K562 (cell line): ENCODE data around the gene EPHB2.

Experiments used
- CEBPG ChIP-seq, 3 experiments: fragments of 200-800 bp in 1 of 3; sonication (Bioruptor generic) in 1 of 3; sonication (generic) in 1 of 3; formaldehyde crosslinking in 1 of 3; IDR thresholded peaks in 2 of 3; conservative IDR thresholded peaks in 1 of 3; 2 replicates each; pipeline versions ENCODE4 v1.6.1 to v1.8.0; 2016 to 2022; ENCODE audit warnings: missing compliant biosample characterization in 2 of 3, missing genetic modification characterization in 2 of 3, mild to moderate bottlenecking in 1 of 3, missing genetic modification reagents in 1 of 3
- GABPA ChIP-seq: fragments of 200-800 bp; sonication (Bioruptor generic); conservative IDR thresholded peaks from 2 replicates; pipeline ENCODE4 v1.6.1; 2016; ENCODE audit warnings: low read depth, missing genetic modification characterization, missing compliant biosample characterization
- HDGF ChIP-seq: fragments of 450-650 bp; IDR thresholded peaks from 2 replicates; pipeline ENCODE4 v1.6.1; 2016
- HMG20A ChIP-seq: fragments of 450-650 bp; formaldehyde crosslinking; conservative IDR thresholded peaks from 2 replicates; pipeline ENCODE4 v1.4.0; 2020; ENCODE audit warnings: mild to moderate bottlenecking, mixed read lengths
- JUN ChIP-seq, 2 experiments: sonication (generic) in 1 of 2; formaldehyde crosslinking in 1 of 2; IDR thresholded peaks; 2 replicates each; pipeline versions ENCODE4 v1.6.1 to v1.8.0; 2012 to 2022; ENCODE audit warnings: borderline replicate concordance in 2 of 2, mild to moderate bottlenecking in 2 of 2, improper control_type of control experiment in 1 of 2, low read depth in 1 of 2, low read length in 1 of 2, missing genetic modification reagents in 1 of 2
- POLR2A ChIP-seq: fragments of 450-650 bp; conservative IDR thresholded peaks from 2 replicates; pipeline ENCODE4 v1.6.1; 2016
- ZNF764 ChIP-seq: fragments of 250-450 bp; sonication (Bioruptor Pico); IDR thresholded peaks from 2 replicates; pipeline ENCODE4 v1.4.0; 2020; ENCODE audit warnings: low read depth, mild to moderate bottlenecking, moderate library complexity
- TF ChIP-seq, protein P1 (sequence below): fragments of 450-650 bp; IDR thresholded peaks from 2 replicates; pipeline ENCODE4 v1.7.1; 2018; ENCODE audit warnings: mild to moderate bottlenecking, low read depth; ENCODE audit not compliant: partially characterized antibody
- TF ChIP-seq, protein P2 (sequence below): sonication (generic); formaldehyde crosslinking; IDR thresholded peaks from 2 replicates; pipeline ENCODE4 v1.5.0; 2020; ENCODE audit warnings: missing genetic modification reagents
- TF ChIP-seq, protein P3 (sequence below), 2 experiments: fragments of 450-650 bp in 1 of 2; sonication (generic) in 1 of 2; formaldehyde crosslinking in 1 of 2; IDR thresholded peaks; 2 replicates each; pipeline versions ENCODE4 v1.7.1 to v1.9.0; 2016 to 2022; ENCODE audit warnings: inconsistent platforms in 1 of 2, mild to moderate bottlenecking in 1 of 2, missing genetic modification reagents in 1 of 2

GRCh38 chr1:22752339-22752738 lies 41.7 kb downstream of the EPHB2 start:
- TF ChIP-seq HDGF: no peak
- TF ChIP-seq, protein P1, sequence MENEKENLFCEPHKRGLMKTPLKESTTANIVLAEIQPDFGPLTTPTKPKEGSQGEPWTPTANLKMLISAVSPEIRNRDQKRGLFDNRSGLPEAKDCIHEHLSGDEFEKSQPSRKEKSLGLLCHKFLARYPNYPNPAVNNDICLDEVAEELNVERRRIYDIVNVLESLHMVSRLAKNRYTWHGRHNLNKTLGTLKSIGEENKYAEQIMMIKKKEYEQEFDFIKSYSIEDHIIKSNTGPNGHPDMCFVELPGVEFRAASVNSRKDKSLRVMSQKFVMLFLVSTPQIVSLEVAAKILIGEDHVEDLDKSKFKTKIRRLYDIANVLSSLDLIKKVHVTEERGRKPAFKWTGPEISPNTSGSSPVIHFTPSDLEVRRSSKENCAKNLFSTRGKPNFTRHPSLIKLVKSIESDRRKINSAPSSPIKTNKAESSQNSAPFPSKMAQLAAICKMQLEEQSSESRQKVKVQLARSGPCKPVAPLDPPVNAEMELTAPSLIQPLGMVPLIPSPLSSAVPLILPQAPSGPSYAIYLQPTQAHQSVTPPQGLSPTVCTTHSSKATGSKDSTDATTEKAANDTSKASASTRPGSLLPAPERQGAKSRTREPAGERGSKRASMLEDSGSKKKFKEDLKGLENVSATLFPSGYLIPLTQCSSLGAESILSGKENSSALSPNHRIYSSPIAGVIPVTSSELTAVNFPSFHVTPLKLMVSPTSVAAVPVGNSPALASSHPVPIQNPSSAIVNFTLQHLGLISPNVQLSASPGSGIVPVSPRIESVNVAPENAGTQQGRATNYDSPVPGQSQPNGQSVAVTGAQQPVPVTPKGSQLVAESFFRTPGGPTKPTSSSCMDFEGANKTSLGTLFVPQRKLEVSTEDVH: no peak
- TF ChIP-seq, protein P2, sequence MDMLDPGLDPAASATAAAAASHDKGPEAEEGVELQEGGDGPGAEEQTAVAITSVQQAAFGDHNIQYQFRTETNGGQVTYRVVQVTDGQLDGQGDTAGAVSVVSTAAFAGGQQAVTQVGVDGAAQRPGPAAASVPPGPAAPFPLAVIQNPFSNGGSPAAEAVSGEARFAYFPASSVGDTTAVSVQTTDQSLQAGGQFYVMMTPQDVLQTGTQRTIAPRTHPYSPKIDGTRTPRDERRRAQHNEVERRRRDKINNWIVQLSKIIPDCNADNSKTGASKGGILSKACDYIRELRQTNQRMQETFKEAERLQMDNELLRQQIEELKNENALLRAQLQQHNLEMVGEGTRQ (CRISPR knock-in tag): no peak
- no peak for TF ChIP-seq JUN (IDR thresholded peaks at IDR 0.05; ENCODE audit: borderline replicate concordance, low read depth, low read length)
- no peak for TF ChIP-seq JUN (CRISPR knock-in tag; IDR thresholded peaks at IDR 0.05; ENCODE audit: borderline replicate concordance)
- no peak for TF ChIP-seq ZNF764
- TF ChIP-seq, protein P3, sequence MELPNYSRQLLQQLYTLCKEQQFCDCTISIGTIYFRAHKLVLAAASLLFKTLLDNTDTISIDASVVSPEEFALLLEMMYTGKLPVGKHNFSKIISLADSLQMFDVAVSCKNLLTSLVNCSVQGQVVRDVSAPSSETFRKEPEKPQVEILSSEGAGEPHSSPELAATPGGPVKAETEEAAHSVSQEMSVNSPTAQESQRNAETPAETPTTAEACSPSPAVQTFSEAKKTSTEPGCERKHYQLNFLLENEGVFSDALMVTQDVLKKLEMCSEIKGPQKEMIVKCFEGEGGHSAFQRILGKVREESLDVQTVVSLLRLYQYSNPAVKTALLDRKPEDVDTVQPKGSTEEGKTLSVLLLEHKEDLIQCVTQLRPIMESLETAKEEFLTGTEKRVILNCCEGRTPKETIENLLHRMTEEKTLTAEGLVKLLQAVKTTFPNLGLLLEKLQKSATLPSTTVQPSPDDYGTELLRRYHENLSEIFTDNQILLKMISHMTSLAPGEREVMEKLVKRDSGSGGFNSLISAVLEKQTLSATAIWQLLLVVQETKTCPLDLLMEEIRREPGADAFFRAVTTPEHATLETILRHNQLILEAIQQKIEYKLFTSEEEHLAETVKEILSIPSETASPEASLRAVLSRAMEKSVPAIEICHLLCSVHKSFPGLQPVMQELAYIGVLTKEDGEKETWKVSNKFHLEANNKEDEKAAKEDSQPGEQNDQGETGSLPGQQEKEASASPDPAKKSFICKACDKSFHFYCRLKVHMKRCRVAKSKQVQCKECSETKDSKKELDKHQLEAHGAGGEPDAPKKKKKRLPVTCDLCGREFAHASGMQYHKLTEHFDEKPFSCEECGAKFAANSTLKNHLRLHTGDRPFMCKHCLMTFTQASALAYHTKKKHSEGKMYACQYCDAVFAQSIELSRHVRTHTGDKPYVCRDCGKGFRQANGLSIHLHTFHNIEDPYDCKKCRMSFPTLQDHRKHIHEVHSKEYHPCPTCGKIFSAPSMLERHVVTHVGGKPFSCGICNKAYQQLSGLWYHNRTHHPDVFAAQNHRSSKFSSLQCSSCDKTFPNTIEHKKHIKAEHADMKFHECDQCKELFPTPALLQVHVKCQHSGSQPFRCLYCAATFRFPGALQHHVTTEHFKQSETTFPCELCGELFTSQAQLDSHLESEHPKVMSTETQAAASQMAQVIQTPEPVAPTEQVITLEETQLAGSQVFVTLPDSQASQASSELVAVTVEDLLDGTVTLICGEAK (IDR thresholded peaks at IDR 0.05): no peak
- TF ChIP-seq, protein P3 (CRISPR knock-in tag; IDR thresholded peaks at IDR 0.05): no peak
- TF ChIP-seq HMG20A (CRISPR knock-in tag): no peak
- no peak for TF ChIP-seq POLR2A
- TF ChIP-seq GABPA (tag): no peak
- no peak for TF ChIP-seq CEBPG (CRISPR knock-in tag; IDR thresholded peaks at IDR 0.05)
- no peak for TF ChIP-seq CEBPG (tag; conservative IDR thresholded peaks at IDR 0.05 in 1 of 2, IDR thresholded peaks at IDR 0.05 in 1 of 2)
